HG02763 (cell line): ENCODE data around the gene CLIC5.
"Not testable (repeated sequence)": the region's sequence is repeated elsewhere in the genome, so short reads cannot be mapped to it uniquely, and the experiment has no call there.

Experiments used
- ATAC-seq: cut with Tn5 transposase; IDR thresholded peaks from one replicate; pipeline ENCODE4 v1.9.1; 2021; ENCODE audit warnings: mild to moderate bottlenecking, moderate library complexity; ENCODE audit not compliant: unreplicated experiment

The CLIC5 gene

DNA sequence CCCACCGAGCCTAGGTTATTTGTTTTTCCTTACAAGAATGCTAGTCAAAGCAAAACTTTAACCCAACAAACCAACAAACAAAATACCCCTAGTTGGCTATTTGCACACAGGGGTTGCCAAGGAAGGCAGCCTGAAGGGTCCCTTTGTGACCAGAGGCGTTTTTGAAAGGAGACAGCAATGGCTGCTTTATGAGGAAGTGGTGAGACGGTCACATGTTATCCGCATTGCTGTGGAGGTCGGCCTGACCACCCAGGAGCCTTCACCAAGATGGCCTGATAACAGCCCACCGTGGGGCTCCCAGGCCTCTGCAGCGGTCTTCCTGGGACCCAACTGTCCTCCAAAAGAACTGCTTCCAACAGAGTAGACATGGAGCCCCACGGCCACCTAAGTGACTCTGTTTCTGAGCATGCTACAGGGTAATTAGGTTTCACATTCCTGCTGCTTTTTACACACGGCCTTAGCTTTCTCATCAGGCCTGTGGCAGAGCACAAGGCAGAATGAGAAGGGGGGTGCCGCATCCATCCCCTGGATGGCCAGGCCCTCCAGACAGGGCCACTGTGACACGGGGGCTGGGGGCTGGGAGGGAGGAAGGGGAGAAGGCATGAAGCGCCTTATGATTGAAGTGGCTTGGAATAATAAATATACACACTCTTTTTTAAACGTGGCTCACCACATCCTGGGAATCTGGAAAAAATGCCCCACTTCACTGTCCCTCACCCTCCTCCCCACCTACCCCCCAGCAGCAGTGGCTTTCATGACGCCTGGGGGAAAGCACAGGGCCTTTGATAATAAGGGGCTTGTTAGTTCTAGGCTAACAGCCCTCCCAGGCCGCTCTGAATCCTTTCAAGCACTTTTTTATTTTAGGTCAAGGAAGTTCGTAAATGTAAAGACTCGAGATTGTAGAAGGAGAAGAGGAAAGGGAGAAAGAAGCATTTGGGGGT is 86.0 kb downstream of the CLIC5 start:
- no peak for ATAC-seq

DNA sequence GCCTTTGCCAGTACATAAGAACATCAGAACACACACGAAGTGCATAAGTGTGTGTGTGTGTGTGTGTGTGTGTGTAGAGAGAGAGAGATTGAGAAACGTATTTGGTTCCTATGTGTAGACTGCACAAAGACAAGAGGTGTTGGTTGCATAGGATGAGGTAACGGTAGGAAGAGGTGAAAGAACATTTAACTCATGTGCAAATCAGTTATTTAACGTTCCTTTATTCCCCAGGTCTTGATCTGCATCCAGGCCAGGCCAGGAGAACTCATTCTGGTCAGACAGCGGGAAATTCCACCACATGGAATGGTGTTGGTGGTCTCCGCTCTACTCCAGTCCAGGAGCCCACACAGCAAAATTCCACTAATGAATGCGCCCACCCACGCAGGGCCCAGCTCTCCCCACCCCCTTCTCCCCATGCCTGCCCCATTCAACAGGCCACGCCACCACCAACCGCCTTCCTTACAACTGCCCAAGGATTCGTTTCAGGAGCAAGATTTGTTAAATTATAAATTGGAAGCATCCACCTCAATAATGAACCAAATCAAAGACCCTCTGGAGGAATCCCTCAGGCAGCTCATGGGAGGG is 86.8 kb downstream of the CLIC5 start:
- ATAC-seq: no peak

DNA sequence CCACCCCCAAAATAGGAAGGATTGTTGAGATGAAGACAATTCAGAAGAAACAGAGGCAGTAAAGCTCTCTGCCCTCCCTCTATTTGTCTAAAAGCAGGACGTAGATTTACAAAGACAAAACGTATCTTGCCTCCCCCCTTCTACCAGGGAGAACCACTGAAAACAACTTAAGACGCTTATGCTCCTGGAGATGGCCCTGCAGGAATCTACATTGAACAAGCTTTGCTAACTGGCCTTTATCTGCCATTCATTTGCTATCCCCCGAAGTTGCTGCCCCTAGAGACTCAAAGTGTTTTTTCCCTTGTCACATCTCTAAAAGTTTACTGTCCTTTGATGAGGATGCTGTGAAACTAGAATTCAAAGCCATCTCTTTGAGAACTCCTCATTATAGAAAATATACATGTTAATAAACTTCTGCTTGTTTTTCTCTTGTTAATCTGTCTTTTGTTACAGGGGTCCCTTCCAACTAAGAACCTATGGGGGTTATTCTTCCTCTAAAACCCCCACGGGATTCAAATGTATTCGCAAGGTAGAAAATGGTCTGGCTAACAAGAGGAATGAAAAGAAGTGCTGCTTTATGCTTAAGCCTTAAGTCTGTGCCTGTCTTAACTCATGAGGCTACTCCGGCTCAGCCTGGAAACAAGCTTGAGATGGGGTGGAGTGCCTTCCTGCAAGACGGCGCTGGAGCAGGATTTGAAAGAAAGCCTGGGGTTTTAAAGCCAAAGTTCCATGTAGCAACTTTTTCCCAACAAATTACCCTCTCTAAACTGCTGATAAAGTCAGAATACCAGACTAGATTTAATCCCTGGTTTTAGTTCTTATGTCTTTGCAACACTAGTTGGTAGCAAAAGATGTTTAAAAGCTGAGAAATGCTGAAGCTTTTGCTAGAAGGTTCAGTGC is 88.0 kb downstream of the CLIC5 start:
- no peak for ATAC-seq

DNA sequence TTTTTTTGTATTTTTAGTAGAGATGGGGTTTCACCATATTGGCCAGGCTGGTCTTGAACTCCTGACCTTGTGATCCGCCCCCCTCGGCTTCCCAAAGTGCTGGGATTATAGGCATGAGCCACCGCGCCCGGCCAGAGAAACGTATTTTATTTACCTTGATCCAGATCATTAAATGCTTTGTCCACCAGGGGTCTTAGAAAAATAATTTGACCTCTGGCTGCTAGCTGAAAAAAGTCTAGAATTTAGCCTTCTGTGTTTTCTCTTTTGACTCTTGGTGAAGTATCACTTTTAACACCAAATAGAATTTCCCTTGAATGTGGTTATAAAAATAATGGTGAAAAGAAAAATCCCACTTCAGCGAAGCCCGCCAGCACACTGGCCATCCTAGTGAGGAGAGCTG is 89.2 kb downstream of the CLIC5 start:
- ATAC-seq: not testable (repeated sequence)

DNA sequence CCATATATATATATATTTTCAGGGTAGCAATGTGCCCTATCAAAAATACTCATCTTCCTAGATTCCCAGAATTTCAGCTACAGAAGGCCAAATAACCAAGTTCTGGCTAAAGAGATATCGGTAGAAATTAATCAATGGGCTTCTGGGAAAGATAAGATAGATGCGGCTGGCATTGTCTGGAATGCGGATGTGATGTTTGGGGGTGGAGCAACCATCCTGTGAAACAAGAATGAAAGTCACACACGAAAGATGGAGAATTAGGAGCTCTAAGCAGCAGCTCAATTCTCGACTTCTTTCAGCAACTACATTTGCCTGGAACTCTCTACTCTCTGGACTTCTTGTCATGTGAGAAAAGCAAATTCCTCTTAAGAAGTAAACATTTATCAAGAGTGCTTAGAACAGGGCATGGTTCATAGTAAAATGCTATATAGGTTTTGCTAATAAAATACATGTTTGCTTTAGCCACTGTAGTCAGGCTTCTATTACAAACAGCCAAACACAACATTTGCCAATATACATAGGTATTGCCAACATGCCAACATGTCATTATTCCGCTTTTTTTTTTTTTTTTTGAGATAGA is 90.8 kb downstream of the CLIC5 start:
- no peak for ATAC-seq

DNA sequence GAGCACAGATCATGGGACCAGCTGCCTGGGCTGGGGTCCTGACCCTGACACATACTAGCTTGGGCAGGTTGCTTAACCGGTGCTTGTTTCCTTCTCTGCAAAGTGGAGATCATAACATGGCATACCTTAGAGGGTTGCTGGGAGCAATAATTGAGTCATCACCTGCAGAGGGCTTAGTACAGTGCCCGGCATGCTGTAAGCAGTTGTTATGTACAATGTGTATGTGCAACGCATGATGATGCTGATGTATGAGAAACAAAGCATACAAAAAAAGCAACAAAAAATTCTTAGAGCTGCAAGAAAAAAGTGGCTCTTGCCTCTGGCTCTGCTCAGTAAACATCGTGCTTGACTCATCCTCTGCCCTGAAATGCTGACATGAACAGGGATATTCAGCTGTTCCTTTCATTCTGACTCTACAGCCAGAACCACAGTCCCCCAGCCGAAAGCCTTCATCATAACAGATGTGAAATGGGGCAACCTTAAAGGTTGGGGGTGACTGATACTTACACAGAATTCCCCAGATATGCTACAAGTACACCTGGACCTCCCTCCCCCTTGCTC is 91.7 kb downstream of the CLIC5 start:
- peak; percentile 42 for ATAC-seq

DNA sequence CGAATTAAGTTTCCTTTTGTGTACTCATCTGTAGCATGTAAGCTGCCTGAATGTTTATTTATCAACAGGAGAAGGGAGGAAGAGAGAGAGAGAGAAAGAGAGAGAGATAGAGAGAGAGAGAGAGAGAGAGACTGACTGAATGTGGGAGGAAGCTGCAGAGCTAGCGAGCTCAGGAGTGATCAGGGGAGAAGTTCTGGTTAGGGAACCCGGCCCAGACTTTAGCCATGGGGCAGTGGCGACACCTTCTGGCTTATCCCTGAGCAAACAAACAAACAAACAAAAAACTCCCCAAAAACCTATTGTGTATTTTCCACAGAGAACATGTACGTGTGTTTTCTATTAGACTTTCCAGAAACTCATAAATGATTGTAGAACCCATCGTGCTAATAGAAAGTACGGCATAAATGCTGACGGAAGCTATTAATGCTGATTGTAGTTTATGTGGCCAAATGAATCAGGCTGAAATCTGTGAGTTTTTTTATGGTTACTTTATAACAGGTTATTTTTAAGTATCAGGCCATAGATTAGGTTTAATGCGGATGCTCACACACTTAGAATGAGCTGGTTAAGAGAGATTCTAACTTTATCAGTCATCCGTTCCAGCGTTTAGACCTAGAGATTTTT is 92.8 kb downstream of the CLIC5 start:
- ATAC-seq: peak; percentile 46

DNA sequence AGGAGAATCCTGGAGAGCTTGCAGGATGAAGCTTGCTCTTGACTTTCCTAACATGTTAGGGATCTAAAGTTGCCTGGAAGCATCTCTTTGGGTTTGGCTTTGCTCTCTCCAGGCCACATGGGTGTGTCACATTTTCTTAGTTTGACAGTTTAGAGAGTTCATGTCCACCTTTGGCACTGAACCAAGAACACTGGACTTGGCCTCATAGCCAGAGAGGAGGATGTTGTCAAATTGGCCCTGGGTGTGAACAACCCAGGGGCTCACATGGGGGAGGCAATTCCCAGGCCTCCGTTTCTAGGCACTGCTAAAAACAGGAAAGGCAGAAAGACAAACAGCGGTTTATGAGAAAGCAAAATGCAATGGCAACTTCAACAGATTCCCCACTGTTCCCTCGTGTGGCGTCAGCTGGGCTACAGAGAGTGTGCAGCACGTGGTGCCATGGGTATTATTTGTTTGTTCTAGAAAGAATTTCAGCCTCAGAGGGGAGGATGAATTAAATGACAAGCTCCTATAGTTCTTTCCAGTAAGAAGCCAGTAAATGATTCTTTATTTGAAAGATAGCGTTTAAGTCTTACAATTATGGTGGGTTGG is 93.9 kb downstream of the CLIC5 start:
- ATAC-seq: no peak

DNA sequence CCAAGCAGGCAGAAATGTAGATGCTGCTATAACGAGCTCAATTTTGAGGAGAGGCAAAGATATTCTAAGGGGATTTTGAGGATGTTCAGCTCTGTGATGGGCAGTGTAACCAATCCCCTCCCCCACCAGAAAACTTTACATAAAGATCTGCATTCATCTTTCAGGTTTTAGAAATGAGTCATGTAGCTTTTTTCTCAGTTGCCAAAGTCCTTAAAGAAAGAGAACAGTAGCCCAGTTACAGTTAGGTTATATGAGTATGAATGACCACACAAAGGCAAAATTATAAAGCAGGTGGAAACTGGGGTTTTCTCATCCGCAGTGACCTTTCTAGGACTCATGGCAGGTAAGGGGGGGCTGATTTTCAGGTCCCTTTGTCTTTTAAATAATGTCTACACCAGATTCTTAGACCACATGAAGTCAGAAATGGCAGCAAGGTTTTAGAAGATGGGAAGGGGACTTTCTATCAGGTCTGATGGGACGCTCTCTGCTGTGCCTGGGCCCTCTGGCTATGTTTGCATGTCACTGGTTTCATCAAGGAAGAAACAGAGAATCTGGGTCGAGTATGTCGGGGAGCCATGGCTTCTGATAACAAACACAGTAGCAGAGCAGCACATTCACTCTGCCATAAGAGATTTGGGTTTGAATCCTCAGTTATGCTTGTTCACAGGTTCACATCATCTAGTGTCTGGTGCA is 94.7 kb downstream of the CLIC5 start:
- peak; percentile 53 for ATAC-seq

DNA sequence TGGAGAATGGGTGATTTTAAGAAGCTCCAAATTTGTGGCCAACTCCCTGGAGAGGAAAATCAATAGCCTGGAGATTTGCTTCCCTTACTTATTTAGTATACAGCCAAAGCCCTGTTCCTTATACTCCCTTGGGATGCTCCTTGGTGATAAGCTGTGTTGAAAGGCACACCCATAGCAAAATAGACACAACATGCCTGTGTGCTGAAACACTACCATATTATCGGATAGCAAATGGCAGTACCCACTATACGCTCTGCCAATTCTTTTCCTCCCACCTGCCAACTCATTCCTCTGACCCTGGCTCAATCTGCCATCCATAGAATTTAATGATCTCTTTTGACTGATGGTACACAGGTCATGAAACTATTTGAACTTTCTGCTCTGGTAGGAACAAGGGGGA is 98.2 kb downstream of the CLIC5 start:
- ATAC-seq: no peak

DNA sequence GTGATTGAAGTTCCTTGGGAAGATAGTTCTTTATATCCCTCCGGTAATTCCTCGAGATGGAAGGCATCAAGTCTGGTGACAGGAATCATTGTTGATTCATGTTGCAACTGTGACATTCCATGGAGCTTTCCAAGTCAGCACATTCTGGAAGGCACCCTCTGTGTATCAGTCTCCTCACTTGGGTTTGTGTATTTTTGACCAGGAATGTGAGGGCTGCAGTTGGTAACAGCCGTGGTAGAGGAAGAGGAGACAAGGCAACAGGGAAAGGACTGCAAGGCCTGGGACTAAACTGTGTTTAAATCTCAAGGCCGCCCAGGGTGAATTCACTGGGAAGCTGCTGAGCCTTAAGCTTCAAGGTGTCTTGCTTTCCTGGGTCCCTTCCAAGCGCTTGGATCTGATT is 99.0 kb downstream of the CLIC5 start:
- no peak for ATAC-seq

DNA sequence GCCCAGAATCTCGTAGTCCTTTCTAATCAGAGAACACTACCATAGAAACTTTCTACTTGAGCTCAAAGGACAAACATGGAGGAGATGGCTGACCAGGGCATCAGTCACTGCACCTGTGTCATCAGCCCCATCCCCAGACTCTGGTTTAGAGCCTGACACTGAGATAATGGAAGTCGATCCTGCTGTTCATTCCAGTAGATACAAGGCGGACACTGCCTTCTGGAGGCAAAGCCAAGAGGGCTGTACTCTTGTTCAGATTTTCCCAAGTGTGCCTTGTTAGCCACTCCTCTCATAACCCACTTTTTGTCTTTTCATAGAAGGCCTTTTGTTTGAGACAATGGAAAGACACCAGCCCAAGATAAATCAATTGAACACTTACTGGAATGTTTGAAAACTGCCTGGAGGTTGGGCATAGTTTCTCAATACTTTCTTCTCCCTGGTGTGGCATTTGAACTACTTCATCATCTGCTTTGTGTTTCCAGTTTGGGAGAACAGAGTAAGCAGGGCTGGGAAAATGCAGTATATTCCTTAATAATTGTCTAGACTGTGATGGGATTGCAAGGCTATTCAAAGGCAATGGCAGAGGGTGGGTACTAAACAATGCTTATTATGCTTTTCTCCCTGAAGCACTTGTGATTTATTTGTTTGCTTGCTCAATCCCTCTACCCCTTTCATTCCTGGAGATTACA is 99.7 kb downstream of the CLIC5 start:
- ATAC-seq: no peak

DNA sequence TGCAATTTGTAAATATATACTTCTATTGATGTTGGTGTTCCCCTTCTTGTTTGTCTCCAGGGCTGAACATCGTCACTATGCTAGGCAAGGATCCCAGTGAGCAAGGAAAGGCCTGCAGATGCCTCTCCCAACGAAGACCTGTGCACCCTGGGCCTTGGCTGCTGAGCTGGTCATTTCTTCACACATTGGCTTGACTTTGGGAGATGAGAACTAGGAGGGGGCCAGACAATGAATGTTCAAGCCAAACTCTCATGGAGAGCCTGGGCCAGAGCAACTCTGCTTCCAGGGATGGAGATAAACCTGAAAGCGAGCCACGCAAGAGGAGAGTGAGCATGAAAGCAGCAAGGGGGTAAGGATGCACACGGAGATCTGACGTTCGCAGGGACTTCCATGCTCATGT is 104.0 kb downstream of the CLIC5 start:
- no peak for ATAC-seq

DNA sequence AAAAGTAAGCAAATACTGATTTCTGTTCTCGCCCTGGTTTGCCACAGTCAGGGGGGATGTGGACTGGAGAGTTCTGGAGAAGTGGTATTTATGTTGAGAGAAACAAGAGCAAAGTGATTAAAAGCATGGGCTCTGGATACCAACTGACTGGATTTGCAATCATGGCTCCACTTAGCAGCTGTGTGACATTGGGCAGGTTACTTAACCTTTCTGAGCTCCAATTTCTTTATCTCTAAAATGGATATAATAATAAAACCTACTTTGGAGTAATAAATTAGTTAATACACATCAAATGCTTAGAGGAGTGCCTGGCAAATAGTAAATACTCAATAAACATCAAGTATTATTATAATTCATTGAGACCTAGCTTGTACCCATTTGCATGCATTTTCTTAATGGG is 111.7 kb downstream of the CLIC5 start:
- no peak for ATAC-seq

DNA sequence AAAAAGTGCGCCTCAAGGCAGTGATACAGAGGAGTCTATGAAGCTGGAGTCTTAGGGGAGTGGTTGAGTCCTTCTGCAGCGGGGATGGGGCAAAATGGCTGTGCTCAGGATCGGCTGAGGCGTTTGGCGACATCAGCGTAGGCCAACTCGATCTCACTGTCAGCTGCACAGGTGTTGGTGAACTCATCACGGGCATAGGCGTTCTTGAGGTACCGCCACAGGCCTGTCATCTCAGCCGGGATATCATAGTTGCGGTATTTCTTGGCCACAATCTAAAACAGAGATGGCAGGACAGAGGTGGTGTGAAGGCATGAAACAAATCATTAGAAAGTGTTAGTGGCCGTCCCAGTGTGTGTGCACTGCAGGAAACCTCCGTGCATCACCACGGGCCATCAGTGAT is 112.7 kb downstream of the CLIC5 start:
- ATAC-seq: no peak

DNA sequence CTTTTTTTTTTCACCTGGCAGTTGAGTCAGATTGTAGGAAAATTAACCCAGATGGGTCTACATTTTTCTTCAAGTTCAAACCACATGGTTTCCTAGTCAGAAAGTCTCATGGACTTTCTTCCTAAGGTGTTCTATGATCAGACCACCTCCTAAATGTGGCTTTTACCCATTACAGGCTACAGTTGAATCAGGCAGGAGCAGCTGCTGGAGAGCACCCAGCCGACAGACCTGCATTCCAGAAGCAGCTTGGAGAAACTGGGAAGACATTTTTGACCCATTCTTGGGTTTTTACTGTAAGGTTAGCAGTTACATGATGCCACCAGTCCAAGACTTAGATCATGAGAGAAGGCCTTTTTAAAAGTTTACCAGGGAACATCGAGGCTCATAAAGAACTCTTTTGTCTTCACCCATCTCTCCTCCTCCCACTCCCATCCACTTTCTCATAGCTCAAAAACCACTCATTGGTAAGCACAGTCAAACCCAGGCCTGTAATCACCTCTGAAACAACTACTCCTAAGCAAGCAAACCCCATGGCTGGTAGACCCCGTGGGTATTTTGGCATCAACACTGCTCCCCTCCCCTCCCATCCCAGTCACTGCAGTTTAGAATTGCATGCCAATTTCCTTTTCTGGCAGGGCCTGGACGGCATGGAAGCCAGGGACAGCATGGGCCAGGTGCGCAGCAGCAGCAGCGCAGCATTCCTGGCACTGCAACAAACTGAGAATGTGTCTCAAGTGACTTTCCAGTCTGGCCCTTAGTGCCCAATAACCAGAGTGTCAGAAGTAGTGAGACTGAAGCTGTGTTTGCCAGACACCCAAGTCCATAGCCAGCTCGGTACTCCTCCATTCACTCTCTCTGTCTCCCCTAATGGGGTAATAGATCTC is 113.7 kb downstream of the CLIC5 start:
- ATAC-seq: no peak

DNA sequence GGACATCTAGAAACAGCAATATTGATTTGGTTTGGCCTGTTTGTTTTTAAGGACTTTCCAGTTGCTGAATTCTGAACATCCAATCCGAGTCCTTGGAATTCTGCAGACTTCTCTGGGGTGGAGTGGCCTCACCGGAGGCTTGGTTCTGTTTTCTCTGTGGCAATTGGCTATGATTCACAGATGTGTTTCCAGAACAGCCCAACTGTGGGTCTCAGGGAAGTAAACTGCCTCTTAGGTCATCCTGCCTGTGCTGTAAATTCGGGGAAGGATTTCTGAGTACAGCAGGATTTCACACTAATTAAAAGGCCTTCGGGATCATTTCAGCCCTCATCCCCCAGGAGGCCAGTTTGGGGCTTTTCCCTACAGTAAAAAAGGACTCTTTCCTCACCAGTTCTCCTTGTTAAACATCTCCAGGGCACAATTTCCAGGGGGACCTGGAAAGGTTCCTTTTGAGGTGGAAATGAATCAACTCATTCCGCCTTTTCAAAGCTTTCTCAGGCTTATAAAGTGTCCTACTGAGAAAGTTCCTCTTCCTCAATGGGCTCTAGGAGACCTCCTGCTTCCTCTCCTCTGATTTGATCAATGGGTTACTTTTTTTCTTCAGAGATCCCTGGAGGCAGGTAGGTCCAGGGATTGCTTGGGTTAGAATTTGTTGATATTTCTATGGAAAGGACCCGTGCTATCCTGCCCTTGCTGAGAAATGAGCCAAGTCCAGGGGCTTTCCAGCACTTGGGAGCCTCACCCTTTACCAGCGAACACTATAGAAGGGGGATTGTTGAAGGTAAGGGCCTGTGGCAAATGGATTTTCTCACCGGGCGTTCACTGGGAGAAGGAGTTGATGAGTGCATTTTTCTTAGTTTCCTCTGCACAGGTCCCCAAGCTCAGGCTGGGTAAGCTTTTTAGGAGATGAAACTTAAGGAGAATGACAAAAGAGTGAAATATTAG is 114.6 kb downstream of the CLIC5 start:
- no peak for ATAC-seq
